A549 treated with RU486 at 1 μM for 4 hours (cell line): ENCODE data around the gene HTR3A. TPM values are rescaled to one million over a fixed set of nuclear protein-coding genes. Genes with fewer than 3 reads are reported as not detected.

Source experiments
- total RNA-seq: library from RNA; stranded (reverse); fragments of 200-300 nt; extraction: Qiagen RNA extraction; gene quantifications from 5 replicates; pipeline ENCODE4 v1.2.3, GENCODE V29; 2022; ENCODE audit warnings: low read depth

Gene HTR3A
- total RNA-seq = not detected in 5 replicates

GRCh38 chr11:113974741-113975470, at the start of gene HTR3A:
HTR3A (plus strand) TSS chr11:113975108; CDS start chr11:113975326, 218 bp downstream.

Other genes with a start within 250 kb of the HTR3A start
- 9.3 to 13.5 TPM (median 13.3 TPM) in 5 replicates for gene ZW10, start 201.4 kb upstream of the HTR3A start, total RNA-seq
- gene CLDN25, start 195.3 kb upstream of the HTR3A start, total RNA-seq = not detected in 5 replicates
- 12.8 to 18.0 TPM (median 16.3 TPM) in 5 replicates for gene USP28, start 99.5 kb upstream of the HTR3A start, total RNA-seq
- gene HTR3B, start 70.3 kb upstream of the HTR3A start, total RNA-seq = not detected in 5 replicates
- not detected in 5 replicates for gene ZBTB16, start 84.6 kb downstream of the HTR3A start, total RNA-seq